GM12872 (cell line): ENCODE results near the gene SNRNP48.

Experiments used
- CTCF ChIP-seq: IDR thresholded peaks from 3 replicates; pipeline ENCODE4 v1.5.1; 2011; ENCODE audit warnings: low read depth, mild to moderate bottlenecking, low read length, moderate library complexity; ENCODE audit not compliant: insufficient read depth

The SNRNP48 gene

GRCh38 chr6:7646394-7646793, 56.4 kb downstream of the SNRNP48 start:
- no peak for TF ChIP-seq CTCF

- TF ChIP-seq CTCF: no peak
Measured at GRCh38 chr6:7647504-7647903, 57.5 kb downstream of the SNRNP48 start.

GRCh38 chr6:7649037-7649810, 59.2 kb downstream of the SNRNP48 start:
- TF ChIP-seq CTCF: no peak

GRCh38 chr6:7650878-7651277, 60.9 kb downstream of the SNRNP48 start:
- TF ChIP-seq CTCF: no peak

GRCh38 chr6:7652957-7653356, 63.0 kb downstream of the SNRNP48 start:
- TF ChIP-seq CTCF: no peak

- TF ChIP-seq CTCF: no peak
Measured at GRCh38 chr6:7656355-7656754, 66.4 kb downstream of the SNRNP48 start.

GRCh38 chr6:7658543-7658942, 68.5 kb downstream of the SNRNP48 start:
- TF ChIP-seq CTCF: no peak
